GM18907 (cell line): ENCODE data around the gene POU3F1.

Experiments
- ATAC-seq: cut with Tn5 transposase; IDR thresholded peaks from one replicate; pipeline ENCODE4 v1.9.1; 2021; ENCODE audit warnings: mild to moderate bottlenecking, moderate library complexity; ENCODE audit not compliant: unreplicated experiment

Gene POU3F1

GRCh38 chr1:38074302-38074677 lies 27.7 kb upstream of the POU3F1 start:
- no peak for ATAC-seq

- no peak for ATAC-seq
Observed at GRCh38 chr1:38073534-38074301, 27.1 kb upstream of the POU3F1 start.

- ATAC-seq, result no peak
Observed at GRCh38 chr1:38072858-38073257, 26.3 kb upstream of the POU3F1 start.

GRCh38 chr1:38071312-38072256 lies 25.0 kb upstream of the POU3F1 start:
- no peak for ATAC-seq

- no peak for ATAC-seq
Observed at GRCh38 chr1:38068980-38069340, 22.4 kb upstream of the POU3F1 start.

- ATAC-seq, result no peak
Observed at GRCh38 chr1:38068220-38068979, 21.8 kb upstream of the POU3F1 start.

- no peak for ATAC-seq
Observed at GRCh38 chr1:38064197-38064903, 17.8 kb upstream of the POU3F1 start.

GRCh38 chr1:38063616-38064015 lies 17.0 kb upstream of the POU3F1 start:
- ATAC-seq, result no peak

GRCh38 chr1:38062361-38063288 lies 16.0 kb upstream of the POU3F1 start:
- ATAC-seq, result no peak

GRCh38 chr1:38061883-38062328 lies 15.3 kb upstream of the POU3F1 start:
- ATAC-seq, result peak; percentile 72

GRCh38 chr1:38061290-38061689 lies 14.7 kb upstream of the POU3F1 start:
- ATAC-seq, result no peak

GRCh38 chr1:38060498-38060897 lies 13.9 kb upstream of the POU3F1 start:
- ATAC-seq, result no peak

- ATAC-seq, result no peak
Observed at GRCh38 chr1:38059635-38060250, 13.2 kb upstream of the POU3F1 start.

- ATAC-seq, result no peak
Observed at GRCh38 chr1:38055965-38056364, 9.4 kb upstream of the POU3F1 start.

- ATAC-seq, result no peak
Observed at GRCh38 chr1:38055398-38055797, 8.8 kb upstream of the POU3F1 start.

GRCh38 chr1:38053416-38054091 lies 7.0 kb upstream of the POU3F1 start:
- ATAC-seq, result no peak

- ATAC-seq, result peak; percentile 69
Observed at GRCh38 chr1:38052750-38053415, 6.3 kb upstream of the POU3F1 start.

GRCh38 chr1:38051079-38051543 lies 4.5 kb upstream of the POU3F1 start:
- ATAC-seq, result no peak
